ENCODE data around the gene SIGLEC7. TPM values are rescaled to one million over a fixed set of nuclear protein-coding genes. Genes with fewer than 3 reads are reported as not detected.

The SIGLEC7 gene
- not detected in 2 replicates for total RNA-seq

DNA sequence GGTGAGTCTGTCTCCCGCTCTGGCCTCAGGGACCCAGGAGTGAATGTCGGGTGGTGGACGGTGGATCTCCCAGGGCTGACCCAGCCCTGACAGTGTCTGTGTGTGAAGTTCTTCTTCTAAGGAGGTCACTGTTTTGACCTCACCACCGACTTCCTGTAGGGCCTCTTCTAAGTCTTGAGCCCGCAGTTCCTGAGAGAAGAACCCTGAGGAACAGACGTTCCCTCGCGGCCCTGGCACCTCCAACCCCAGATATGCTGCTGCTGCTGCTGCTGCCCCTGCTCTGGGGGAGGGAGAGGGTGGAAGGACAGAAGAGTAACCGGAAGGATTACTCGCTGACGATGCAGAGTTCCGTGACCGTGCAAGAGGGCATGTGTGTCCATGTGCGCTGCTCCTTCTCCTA lies at the start of gene SIGLEC7:
TSS of gene SIGLEC7 (plus strand) at position 183 of the 400 bp plus-strand sequence. CDS start at position 252, 69 bp downstream.
- no peak for DNase-seq (ENCODE audit: low read depth, low spot score)

DNA sequence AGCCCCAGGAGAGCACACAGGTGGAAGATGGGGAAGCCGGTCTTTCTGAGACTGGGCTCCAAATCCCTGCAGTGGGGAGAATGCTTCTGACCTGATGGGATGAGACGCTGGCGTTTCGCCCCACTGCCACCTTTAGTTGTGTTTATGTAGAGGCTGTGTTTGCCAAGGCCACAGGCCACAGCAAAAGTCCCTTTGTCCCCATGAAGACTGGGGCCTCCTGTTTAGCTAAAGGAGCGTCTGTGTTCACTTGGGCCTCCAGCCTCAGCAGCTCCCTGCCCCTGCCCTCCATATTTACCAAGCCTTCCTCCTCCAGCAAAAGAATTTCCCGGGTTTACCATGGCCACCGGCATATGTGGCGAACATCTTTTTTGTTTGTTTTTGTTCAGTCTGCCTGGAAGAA lies 49.0 kb upstream of the SIGLEC7 start:
- no peak for DNase-seq (ENCODE audit: low read depth, low spot score)

DNA sequence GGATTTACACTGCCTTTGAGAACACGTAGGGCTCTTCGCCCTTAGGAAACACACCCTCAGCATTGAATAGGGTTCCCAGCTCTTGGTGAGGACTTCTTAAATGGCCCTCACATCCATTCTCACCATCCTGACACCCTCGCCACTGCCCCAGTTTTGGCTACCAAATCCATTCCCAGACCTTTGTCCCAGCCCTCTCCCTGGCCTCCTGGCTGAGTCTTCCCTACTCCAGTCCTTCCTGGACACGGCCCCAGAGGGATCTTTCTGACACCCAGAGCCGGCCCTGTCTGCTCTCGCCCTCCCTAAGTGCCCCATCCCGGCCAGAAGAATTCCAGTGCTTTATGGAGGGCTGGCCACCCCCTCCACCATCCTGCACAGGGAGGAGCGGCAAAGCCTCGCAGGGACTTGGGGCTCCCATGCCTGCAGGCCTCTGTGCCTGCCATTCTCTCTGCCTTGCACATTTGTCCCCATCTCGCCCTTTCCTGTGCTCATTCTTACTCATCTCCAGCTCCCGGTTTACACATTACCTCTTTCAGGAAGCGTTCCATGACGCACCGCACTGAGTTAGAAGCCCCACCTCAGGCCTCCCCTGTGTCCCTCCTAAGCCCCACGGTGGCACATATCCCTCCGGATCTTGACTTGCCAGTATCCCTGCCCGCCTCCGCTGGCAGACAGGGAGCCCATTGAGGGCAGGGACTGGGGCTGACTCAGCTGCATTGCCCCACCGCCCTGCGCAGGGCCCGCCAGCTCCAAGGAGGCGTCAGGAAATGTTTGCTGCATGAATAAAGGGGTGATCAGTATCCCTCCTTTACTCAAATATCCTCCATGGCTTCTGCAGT lies 48.4 kb upstream of the SIGLEC7 start:
- no peak for DNase-seq (ENCODE audit: low read depth, low spot score)

DNA sequence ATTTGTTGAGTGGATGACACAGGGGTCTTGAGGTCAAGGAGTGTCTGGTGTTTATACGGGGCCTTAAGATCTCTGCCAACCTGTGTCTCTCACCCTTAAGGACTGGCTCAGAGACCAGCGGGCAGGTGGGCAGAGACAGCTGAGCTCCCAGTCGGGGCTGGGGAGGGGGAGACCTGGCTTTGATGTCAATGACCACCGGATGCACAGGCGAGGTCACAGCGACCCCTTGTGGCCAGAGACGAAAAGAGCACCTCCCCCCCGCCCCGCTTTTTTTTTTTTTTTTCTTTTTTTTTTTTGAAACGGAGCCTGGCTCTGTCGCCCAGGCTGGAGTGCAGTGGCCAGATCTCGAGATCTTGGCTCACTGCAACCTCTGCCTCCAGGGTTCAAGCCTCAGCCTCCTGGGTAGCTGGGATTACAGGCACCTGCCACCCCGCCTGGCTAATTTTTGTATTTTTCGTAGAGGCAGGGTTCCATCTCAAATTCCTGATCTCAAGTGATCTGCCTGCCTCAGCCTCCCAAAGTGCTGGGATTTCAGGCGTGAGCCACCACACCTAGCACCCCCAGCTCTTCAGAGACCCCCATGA lies 47.3 kb upstream of the SIGLEC7 start:
- DNase-seq (ENCODE audit: low read depth, low spot score), result no peak

DNA sequence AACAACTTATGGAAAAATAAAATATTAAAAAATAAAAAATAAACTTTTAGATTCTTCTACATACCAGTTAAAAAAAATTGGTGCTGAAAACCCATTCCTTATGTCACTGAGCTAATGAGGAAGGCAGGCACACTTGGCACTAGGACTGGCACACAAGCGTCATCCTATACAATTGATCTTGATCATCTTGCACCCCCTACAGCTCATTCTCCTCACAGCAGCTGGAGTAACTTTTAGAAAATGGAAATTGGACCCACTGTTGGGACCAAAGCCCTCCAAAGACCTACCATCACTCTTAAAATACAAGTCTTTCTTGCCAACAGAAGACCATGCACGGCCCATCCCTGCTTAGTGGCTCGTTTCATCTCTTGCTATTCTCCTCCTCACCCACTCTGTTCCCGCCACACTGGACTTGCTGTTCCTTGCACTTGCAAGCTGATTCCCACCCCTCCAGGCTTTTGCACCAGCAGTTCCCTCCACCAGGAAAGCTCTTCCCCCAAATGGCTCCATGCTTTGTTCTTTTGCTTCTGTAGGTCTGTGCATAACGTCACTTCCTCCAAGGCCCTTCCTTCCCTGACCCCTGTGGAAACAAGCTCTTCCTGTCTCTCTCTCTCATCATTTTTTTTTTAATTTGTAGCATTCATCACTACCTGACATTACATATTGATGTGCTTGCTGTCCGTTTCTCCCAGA lies 45.5 kb upstream of the SIGLEC7 start:
- DNase-seq (ENCODE audit: low read depth, low spot score), result no peak

DNA sequence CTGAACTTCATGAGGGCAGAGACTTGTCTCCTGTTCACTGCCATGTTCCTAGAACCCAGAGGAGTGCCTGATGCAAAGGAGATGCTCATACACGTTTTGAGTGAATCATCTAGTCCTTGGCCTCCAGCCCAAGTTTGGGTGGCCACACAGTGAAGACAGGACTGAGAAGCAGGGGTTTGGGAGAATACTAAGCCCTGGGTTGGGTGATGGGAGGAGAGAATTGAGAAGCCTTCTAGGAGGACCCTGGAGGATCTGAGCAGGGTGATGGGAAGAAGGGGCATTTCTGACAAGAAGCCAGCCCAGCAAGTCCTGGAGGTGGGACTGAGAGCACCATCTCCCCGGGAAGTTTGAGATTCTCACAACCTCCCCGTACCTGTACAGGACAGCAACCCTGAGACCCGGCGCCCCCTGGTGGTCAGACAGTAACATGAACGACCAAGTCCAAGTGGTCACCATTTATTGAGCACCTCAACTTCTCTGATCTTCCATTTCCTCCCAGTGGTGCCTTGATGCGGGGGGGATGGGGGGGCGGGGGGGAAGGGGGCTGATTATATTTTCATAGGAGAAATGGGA lies 44.8 kb upstream of the SIGLEC7 start:
- DNase-seq (ENCODE audit: low read depth, low spot score), result no peak

DNA sequence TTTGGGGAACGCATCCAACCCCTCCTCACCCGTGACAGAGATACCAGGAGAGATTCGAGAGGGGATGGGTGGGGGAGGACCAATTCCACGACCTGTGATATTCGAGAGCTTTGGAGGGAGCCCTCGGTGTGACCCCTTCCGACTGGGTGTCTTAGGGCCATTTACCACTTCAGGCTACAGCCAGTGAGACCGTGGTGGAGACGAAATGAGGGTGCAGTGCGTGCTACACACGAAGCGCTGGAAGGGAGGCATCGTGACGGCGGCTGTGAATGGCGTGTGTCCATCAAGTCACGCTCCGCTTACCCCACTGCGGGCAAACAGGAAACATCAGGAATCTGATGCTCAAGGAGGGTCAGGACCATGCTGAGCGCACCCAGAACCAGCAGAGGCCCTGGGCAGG lies 44.3 kb upstream of the SIGLEC7 start:
- DNase-seq (ENCODE audit: low read depth, low spot score), result no peak

DNA sequence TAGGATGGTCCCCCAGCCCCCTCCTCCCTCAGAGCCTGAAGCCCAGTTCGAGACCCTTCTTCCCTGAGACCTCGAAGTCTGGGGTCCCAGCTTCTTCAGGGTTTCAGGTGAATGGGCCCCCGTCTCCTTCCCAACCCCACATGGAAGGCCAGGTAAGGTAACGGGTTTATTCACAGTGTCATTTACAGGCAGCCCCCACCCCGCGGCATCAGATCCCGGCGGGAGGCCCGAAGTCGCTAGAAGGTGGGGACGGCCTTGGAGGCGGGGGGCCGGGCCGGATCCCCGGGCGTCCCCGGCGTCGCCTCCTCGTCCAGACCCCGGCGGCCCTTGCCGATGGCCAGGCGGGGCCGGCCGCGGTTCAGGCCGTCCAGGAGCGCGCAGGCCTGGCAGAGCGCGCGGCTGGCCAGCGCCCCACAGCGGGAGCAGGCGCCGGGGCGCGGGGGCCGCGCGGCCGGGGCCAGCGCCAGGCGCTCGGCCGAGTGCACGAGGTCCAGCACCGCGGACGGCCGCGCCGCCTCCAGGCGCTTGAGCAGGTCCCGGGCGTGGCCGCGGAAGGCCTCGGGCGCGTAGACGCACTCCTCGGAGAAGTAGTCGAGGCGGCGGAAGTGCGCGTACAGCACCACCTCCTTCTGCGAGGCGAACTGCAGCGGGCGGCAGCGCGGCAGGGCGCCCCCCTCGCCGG lies 43.6 kb upstream of the SIGLEC7 start:
- no peak for DNase-seq (ENCODE audit: low read depth, low spot score)

DNA sequence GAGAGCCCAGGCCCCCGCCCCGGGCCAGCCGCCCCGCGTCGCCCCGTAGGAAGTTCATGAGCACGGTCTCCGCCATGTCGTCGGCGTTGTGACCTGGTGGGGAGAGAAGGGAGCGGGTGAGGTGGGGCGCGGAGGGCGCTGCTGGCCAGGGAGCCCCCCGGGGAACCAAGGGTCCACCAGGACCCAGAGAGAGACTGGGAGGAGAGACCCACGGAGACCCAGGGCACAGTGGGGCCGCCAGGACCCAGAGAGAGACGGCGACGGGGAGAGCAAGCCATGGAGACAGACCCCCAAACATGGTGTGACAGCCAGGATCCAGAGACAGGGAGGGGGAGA lies 43.1 kb upstream of the SIGLEC7 start:
- no peak for DNase-seq (ENCODE audit: low read depth, low spot score)

DNA sequence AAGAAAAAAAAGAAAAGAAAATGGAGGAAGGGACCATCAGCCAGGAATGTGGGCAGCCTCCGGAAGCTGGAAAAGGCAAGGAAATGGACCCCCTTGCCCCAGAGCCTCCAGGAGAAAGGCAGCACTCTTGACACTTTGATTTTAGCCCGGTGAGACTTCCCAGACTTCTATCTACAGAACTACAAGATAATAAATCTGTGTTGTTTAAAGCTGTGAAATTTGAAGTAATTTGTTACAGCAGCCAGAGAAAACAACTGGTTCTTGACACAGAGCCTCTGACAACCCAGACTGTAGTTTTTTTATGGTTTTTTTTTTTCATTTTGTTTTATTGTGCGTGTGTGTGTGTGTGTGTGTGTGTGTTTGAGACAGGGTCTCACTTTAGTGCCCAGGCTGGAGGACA lies 41.5 kb upstream of the SIGLEC7 start:
- DNase-seq (ENCODE audit: low read depth, low spot score), result no peak

DNA sequence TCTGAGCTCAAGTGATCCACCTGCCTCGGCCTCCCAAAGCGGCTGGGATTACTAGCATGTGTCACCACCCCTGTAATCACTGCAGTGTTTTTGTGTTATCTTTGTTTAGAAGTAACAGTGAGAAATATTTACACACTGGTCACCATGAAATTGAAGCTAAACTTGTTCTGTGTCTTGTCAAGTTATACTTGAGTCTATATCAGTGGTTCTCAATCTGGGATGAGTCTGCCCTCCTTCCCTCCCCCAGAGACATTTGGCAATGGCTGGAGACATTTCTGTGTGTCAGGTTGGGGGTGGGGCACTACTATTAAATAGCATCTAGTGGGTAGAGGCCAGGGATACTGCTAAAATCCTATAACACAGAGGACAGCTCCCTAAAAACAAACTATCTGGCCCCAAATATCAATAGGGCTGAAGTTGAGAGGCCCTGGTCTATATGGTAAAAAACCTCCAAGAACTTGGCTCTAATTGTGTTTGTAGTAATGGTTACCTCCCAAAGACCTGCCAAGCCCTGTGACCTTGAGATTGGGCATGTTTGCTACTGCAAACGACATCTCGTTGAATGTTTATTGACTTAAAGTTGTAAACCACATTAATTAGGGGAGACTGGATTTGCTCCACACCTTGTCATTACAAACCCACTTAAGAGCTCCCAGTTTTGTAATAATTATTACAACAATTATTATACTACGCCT lies 40.8 kb upstream of the SIGLEC7 start:
- no peak for DNase-seq (ENCODE audit: low read depth, low spot score)

DNA sequence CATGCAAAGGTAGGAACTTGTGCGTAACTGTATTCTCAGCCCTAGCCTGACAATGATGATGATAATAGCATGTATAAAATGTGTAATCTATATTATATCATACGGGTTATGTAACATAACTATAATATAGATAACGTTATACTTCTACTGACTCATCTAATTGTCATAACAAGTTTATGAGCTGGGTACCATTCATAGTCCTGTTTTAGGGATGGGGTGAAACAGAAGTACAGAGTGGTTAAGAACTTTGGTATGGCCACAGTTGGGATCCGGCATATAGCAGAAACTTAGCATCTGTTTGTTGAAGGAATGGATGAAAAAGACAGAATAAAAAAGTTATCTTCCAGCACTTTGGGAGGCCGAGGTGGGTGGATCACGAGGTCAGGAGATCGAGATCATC lies 39.1 kb upstream of the SIGLEC7 start:
- DNase-seq (ENCODE audit: low read depth, low spot score), result no peak

DNA sequence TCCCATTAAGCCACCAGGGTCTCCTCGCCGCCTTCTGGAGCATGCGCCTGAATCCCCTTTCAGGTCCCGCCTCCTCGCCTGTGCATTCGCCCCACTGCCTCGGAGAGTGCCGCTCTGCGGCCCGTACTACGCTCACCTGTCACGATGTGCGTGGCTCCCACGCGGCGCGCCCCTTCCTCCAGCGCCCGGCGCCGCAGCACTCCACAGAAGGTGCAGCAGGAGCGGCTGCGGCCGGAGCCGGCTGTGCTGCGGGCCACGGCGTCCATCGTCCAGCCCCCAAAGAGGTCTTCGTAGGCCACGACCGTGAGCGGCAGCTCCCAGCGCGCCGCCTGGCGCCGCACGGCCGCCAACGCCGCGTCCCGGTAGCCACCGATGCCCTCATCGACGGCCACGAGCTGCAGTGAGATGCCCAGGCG lies 38.2 kb upstream of the SIGLEC7 start:
- DNase-seq (ENCODE audit: low read depth, low spot score), result no peak

DNA sequence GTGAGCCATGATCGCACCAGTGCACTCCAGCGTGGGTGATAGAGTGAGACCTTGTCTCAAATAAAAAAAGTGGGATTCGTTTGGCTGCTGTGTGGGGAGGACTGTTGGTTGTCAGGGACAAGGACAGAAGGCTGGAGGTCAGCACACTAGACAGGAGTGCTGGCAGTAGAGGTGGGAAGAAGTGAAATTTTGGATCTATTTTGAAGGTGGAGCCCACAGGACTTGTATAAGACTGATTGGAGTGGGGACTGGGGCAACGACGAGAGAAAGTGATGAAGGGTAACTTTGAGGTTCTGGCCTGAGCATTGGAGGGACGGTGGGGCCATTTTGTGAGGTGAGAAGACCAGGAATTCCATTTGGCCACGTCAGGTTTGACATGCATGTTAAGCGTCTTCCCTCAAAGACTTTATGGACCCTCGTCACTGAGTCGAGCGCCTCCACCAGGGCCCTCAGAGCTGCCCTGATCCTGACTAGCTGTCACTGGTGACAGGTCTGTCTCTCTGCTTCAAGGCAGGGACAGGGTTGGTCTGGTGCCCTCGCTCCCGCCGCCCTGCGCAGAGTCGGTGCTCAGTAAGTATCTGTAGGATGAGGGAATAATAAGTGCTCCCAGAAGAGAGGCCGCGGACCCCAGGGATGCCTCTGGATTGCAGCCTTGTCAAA lies 34.6 kb upstream of the SIGLEC7 start:
- no peak for DNase-seq (ENCODE audit: low read depth, low spot score)

DNA sequence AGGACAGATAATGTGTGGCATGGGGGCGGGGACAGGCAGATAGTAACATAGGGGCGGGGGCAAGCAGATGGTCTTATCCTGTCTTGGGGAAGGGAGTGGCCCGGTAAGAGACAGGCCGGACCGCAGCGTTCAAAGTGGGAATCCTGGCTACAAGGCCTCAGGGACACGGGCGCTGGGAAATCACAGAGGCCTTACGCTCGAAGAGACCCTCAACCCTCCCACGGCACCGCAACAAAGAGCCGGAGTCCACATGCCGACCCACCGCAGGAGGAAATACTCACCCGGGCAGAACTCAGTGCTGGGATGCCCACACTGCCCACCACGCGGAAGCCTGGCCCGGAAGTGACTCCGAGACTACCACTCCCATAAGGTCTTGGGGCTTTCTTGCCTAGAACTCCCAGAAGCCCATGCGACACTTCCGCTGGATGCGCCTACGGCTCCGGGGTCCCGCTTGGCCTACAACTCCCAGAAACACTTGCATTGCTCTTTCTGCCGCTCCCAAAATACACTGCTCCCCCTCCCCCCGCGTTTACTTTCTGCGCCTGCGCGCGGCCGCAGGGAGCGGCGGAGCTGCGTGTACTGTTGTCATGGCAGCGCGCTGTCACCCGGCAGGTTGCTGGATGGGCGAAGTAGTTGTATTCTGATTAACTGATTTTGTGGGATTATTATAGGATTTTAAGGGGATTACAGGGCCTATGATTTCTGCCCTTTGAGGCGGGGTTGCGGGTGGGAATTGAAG lies 33.9 kb upstream of the SIGLEC7 start, which contains the start of gene CTU1:
TSS of gene CTU1 (minus strand) at position 344 of the 739 bp plus-strand sequence. CDS start 3,840 bp downstream, outside the sequence.
- DNase-seq (ENCODE audit: low read depth, low spot score), result peak; percentile 98

DNA sequence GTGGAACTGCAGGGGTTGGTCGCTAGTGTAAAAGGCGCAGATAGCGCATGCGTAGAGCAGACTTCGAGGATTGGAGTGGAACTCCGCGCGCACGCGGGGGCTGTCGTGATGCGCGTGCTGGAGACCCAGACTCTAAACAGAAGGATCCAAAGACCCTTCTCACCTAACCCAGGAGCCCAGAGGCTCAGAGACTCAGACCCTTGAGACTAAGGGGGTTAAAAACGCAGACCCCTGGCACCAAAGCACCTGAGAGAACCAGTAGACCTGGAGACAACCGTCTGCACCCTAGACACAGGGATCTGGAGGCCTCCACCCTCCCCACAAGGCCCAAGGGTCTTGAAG lies 33.3 kb upstream of the SIGLEC7 start:
- no peak for DNase-seq (ENCODE audit: low read depth, low spot score)

DNA sequence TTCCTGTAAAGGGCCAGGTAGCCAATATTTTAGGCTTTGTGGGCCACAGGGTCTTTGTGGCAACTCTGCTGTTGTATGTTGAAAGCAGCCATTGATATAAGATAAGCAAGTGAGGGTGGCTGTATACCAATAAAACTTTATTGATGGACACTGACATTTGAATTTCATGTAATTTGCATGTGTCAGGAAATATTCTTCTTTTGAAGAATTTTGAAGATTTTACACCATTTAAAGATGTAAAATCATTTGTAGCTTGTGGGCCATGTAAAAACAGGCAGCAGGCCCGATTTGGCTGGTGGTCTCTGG lies 31.5 kb upstream of the SIGLEC7 start:
- DNase-seq (ENCODE audit: low read depth, low spot score), result no peak

DNA sequence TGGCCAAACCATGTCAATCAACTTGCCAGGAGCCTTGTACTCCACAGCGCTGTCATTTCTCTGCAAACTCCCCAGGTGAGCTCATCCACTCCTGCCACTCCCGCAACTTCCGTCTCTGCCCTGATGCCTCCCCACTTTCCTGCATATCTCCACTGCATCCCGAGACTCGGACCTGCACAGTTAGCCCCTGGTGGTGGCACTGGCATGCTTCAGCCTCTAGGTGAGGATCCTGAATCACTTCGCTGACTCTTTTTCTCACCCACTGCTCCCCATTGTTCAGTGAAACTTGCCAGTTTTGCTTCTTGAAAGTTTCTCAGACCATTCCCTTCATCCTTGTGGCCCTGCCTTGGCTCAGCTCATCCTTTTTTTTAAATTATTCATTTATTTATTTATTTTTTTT lies 30.5 kb upstream of the SIGLEC7 start:
- no peak for DNase-seq (ENCODE audit: low read depth, low spot score)

DNA sequence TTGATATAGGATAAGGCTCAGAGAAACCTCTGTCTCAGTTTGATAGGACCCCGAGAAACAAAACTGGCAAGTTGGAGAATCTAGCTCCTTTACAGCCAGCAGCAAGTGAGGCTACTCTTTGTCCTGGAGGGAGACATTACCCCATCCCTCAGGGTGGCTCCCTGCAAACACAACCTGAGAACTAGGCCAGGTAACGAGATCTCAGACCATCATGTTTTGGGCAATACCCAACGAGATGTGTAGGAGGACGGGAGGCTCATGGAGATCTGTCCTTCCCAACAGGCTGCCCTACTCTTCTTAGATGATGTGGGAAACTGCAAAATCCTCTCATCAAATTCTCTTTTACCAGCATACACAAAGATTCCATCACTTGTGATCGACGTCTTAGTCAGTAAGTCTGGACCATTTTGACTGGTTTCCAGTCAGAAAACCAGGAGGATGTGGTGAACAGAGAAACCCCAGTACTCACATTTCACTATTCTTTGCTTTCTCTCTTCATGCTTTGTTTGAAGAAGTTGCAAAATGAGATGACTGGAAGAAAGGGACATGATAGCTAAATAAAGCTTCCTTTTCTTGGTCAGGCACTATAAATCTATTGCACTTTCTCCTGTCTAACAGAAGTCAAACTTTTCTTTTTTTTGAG lies 27.9 kb upstream of the SIGLEC7 start:
- DNase-seq (ENCODE audit: low read depth, low spot score), result no peak
